DND-41 (cell line): ENCODE data around the gene TJP3.

ENCODE experiments used
- EZH2 ChIP-seq: IDR thresholded peaks from 3 replicates; pipeline ENCODE4 v1.6.1; 2012; ENCODE audit warnings: borderline replicate concordance, low read depth, mild to moderate bottlenecking, moderate library complexity, low read length, inconsistent platforms; ENCODE audit not compliant: severe bottlenecking
- TF ChIP-seq, protein P1 (sequence below): IDR thresholded peaks from 2 replicates; pipeline ENCODE4 v1.5.1; 2012; ENCODE audit warnings: borderline replicate concordance, low read length, moderate library complexity, mild to moderate bottlenecking; ENCODE audit not compliant: poor library complexity, severe bottlenecking; ENCODE audit errors: extremely low read depth

DNA sequence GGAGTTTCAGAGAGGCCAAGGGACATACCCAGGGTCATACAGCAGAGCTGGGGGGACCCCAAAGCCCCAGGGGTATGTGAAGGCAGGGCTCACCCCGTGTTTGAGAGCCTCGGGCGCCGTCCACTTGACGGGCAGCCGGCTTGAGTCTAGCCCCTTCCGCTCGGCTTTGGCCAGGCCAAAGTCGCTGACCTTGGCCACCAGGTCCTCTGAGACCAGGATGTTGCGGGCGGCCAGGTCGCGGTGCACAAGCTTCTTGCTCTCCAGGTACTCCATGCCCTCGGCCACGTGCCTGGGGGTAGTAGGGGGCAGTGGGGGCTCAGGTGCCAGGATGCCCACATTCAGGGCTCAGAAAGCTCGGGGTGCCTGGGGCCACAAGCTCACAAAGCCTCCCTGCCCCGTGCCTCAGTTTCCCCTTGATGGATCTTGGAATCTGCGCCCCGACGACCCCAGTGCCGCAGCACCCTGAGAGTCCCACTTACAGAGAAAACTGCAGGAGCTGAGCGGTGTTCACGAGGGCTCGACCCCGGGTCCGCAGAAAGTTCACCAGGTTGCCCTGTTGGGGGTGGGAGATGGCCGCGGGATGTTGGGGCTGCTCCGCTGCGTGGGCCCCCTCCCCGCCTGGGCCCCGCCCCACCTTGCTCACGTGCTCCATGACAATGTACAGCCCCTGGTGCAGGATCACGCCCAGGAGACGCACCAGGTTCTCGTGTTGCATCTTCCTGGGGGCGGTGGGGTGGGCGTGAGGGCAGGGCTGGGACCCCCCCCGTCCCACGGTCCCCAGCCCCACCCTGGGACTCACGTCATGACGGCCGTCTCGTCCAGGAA, 70.9 kb downstream of the TJP3 start:
- TF ChIP-seq, protein P1, sequence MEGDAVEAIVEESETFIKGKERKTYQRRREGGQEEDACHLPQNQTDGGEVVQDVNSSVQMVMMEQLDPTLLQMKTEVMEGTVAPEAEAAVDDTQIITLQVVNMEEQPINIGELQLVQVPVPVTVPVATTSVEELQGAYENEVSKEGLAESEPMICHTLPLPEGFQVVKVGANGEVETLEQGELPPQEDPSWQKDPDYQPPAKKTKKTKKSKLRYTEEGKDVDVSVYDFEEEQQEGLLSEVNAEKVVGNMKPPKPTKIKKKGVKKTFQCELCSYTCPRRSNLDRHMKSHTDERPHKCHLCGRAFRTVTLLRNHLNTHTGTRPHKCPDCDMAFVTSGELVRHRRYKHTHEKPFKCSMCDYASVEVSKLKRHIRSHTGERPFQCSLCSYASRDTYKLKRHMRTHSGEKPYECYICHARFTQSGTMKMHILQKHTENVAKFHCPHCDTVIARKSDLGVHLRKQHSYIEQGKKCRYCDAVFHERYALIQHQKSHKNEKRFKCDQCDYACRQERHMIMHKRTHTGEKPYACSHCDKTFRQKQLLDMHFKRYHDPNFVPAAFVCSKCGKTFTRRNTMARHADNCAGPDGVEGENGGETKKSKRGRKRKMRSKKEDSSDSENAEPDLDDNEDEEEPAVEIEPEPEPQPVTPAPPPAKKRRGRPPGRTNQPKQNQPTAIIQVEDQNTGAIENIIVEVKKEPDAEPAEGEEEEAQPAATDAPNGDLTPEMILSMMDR = no peak
- no peak for TF ChIP-seq EZH2
